ENCODE results near the gene NRSN1.

NRSN1 gene

DNA sequence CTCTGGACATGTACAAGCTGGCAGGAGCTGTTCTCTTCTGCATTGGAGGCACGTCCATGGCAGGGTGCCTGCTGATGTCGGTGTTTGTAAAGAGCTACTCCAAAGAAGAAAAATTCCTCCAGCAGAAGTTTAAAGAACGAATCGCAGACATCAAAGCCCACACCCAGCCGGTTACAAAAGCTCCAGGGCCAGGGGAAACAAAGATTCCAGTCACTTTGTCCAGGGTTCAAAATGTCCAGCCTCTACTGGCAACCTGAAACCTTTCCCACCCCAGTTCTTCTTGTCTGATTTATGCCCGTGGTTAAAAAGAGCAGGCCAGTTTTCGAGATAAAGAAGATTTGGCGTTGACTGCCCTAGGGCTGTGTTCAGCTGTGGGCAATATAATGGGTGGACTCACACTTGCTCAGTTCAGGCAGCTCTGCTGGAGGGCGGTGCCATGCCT is 19.7 kb downstream of the NRSN1 start:
- no peak for TF ChIP-seq ZNF384 (IDR thresholded peaks at IDR 0.05)
- no peak for TF ChIP-seq L3MBTL2 (conservative IDR thresholded peaks at IDR 0.05)
- TF ChIP-seq ARNT (IDR thresholded peaks at IDR 0.05): no peak
- TF ChIP-seq, protein P1, sequence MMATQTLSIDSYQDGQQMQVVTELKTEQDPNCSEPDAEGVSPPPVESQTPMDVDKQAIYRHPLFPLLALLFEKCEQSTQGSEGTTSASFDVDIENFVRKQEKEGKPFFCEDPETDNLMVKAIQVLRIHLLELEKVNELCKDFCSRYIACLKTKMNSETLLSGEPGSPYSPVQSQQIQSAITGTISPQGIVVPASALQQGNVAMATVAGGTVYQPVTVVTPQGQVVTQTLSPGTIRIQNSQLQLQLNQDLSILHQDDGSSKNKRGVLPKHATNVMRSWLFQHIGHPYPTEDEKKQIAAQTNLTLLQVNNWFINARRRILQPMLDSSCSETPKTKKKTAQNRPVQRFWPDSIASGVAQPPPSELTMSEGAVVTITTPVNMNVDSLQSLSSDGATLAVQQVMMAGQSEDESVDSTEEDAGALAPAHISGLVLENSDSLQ (IDR thresholded peaks at IDR 0.05): no peak
- no peak for TF ChIP-seq CTBP1 (IDR thresholded peaks at IDR 0.05; ENCODE audit: borderline replicate concordance)
- TF ChIP-seq FOXM1 (IDR thresholded peaks at IDR 0.05; ENCODE audit: borderline replicate concordance): no peak
- TF ChIP-seq SUZ12 (IDR thresholded peaks at IDR 0.05): no peak
- no peak for TF ChIP-seq SP1 (IDR thresholded peaks at IDR 0.05)
- TF ChIP-seq FOXK2 (IDR thresholded peaks at IDR 0.05): no peak
- TF ChIP-seq TARDBP (IDR thresholded peaks at IDR 0.05): no peak
- TF ChIP-seq FOXA1 (IDR thresholded peaks at IDR 0.05): no peak
- TF ChIP-seq ELF4 (IDR thresholded peaks at IDR 0.05): no peak
- ChIA-PET CTCF (no interaction called here), POLR2A (interaction anchor here (0.7 kb wide), 1 partner anchor 9 kb away, joined by 3 read pairs; no protein-coding TSS in a partner anchor)
- no peak for DNase-seq (ENCODE audit: extremely low spot score)

DNA sequence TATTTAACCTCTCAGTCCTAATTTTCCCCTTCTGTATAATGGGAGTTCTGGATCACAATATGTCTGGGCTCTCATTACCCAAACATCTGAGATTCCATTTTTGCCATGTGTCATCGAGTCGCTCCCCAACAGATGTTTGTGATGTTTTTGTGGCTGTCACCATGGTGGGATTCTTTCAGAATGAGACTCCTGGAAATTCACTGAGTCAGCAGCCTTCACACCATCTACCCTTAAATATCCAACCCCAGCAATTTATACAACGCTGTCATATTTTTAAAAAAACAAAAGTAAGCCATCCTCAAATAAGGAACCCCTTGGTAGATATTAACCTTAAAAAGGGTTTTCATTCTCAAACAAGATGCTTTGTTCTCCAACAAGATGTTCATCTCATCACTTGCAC is 20.9 kb downstream of the NRSN1 start:
- no peak for DNase-seq (ENCODE audit: extremely low spot score)
- POLR2A ChIA-PET: no interaction called here
- CTCF ChIA-PET: no interaction called here
- TF ChIP-seq FOXM1 (IDR thresholded peaks at IDR 0.05; ENCODE audit: borderline replicate concordance): no peak
- TF ChIP-seq FOXK2 (IDR thresholded peaks at IDR 0.05): no peak
- no peak for TF ChIP-seq BHLHE40 (IDR thresholded peaks at IDR 0.05; ENCODE audit: borderline replicate concordance)
- TF ChIP-seq FOXA1 (IDR thresholded peaks at IDR 0.05): no peak

DNA sequence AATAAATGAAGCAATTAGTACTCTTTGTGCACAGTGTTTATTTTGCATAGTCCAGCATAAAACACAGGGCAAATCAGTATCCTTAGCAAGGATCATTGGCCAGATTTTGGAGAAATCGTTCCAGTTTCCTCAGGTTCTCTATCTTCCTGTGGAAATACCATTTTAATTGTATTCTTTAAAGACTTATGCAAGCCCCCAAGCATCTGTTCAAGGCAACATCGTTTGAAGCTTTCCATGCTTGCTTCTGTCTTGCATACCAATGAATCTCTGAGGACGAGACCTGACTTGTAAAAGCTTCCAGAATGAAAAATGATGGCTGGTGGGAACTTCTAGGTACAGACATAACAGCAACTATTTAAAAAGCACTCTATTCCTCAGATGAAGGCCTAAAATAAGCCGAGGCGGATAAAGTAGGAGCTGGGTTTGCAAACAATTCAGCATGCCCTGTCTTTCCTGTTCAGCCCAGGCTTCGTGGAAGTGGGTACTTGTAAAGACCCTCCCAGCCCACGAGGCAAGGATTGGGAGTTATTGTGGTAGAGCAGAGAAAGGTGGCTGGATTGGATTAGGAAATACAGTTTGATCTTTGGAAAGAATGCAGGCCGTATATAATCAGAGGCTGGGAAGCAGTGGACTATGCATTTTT is 21.6 kb downstream of the NRSN1 start:
- TF ChIP-seq FOXM1 (IDR thresholded peaks at IDR 0.05; ENCODE audit: borderline replicate concordance): no peak
- no peak for TF ChIP-seq LEF1 (IDR thresholded peaks at IDR 0.05; ENCODE audit: borderline replicate concordance)
- no peak for TF ChIP-seq ZNF384 (IDR thresholded peaks at IDR 0.05)
- TF ChIP-seq BHLHE40 (IDR thresholded peaks at IDR 0.05; ENCODE audit: borderline replicate concordance): no peak
- TF ChIP-seq SP1 (IDR thresholded peaks at IDR 0.05): no peak
- no peak for TF ChIP-seq TARDBP (IDR thresholded peaks at IDR 0.05)
- no peak for TF ChIP-seq NFRKB (IDR thresholded peaks at IDR 0.05)
- TF ChIP-seq HDGF (IDR thresholded peaks at IDR 0.05; ENCODE audit: borderline replicate concordance): no peak
- no peak for TF ChIP-seq L3MBTL2 (conservative IDR thresholded peaks at IDR 0.05)
- TF ChIP-seq SUZ12 (IDR thresholded peaks at IDR 0.05): no peak
- no peak for TF ChIP-seq CTBP1 (IDR thresholded peaks at IDR 0.05; ENCODE audit: borderline replicate concordance)
- no peak for TF ChIP-seq ARNT (IDR thresholded peaks at IDR 0.05)
- DNase-seq (ENCODE audit: extremely low spot score): no peak
- ChIA-PET POLR2A (no interaction called here), CTCF (no interaction called here)

DNA sequence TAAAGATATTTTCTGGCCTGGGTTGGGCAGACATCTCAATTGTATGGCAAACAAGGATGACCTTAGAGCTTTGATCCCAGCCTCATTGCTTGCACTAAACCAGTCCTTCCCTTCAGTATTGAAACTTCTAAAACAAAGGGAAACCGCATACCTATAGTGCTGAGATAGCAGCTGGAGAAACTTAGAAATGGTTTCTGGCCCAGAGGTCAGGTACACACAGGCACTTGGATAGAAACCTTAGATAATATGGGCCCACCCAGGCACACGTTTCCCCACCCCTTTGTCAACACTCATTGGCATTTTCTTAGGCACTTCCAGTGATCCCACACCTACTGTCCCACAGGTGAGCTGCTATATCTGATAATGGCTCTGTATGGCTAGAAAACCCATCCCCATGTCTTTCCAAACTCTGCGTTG is 22.1 kb downstream of the NRSN1 start:
- POLR2A ChIA-PET: no interaction called here
- TF ChIP-seq ARNT (IDR thresholded peaks at IDR 0.05): no peak
- TF ChIP-seq SP1 (IDR thresholded peaks at IDR 0.05): no peak
- TF ChIP-seq FOXK2 (IDR thresholded peaks at IDR 0.05): no peak
- TF ChIP-seq, protein P1 (IDR thresholded peaks at IDR 0.05): no peak
- no peak for TF ChIP-seq FOXM1 (IDR thresholded peaks at IDR 0.05; ENCODE audit: borderline replicate concordance)
- no peak for TF ChIP-seq L3MBTL2 (conservative IDR thresholded peaks at IDR 0.05)
- no peak for DNase-seq (ENCODE audit: extremely low spot score)
- CTCF ChIA-PET: no interaction called here

DNA sequence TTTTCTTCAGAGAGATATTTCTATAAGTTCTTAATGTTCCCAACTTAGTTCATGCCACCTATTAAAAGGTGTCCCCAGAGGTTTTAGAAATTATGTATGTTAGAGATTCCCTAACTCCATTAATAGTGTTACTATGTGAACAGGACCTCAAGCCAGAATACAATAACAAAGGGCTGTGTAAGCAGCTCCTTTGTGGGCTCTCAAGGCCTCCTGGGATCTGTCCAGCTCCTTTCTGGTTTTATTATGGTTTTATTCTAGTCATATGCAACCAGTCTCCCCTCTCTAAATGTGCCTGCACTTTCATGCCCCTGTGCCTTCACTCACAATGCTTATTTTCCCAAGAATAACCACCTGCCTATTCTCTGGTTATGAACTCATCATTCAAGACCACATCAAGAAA is 22.7 kb downstream of the NRSN1 start:
- ChIA-PET CTCF (no interaction called here), POLR2A (no interaction called here)
- DNase-seq (ENCODE audit: extremely low spot score): no peak
- TF ChIP-seq TARDBP (IDR thresholded peaks at IDR 0.05) (no peak), BHLHE40 (IDR thresholded peaks at IDR 0.05; ENCODE audit: borderline replicate concordance) (no peak), NFRKB (IDR thresholded peaks at IDR 0.05) (no peak), SP1 (IDR thresholded peaks at IDR 0.05) (no peak), ELF4 (IDR thresholded peaks at IDR 0.05) (no peak), FOXM1 (IDR thresholded peaks at IDR 0.05; ENCODE audit: borderline replicate concordance) (no peak), ZNF384 (IDR thresholded peaks at IDR 0.05) (no peak), FOXK2 (IDR thresholded peaks at IDR 0.05) (no peak), SUZ12 (IDR thresholded peaks at IDR 0.05) (no peak), HDGF (IDR thresholded peaks at IDR 0.05; ENCODE audit: borderline replicate concordance) (no peak)
- TF ChIP-seq, protein P1 (IDR thresholded peaks at IDR 0.05): no peak

DNA sequence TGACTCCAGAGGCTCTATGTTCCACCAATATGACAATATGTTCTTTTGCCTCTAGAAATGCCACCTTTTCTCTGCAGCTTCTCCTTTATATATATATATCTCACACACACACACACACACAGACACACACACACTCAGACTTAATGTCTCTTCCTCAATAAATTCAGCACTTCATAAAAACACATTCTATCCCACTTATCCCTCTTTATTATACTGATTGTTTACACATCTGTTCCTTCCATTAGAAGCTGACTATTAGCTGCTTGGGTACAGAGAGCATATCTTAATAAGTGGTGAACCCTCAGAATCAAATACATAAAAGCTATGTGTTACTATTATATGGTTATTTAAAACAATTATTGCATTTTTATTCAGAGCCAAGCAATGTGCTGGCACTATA is 23.3 kb downstream of the NRSN1 start:
- ChIA-PET CTCF (no interaction called here), POLR2A (no interaction called here)
- no peak for TF ChIP-seq SP1 (IDR thresholded peaks at IDR 0.05)
- TF ChIP-seq, protein P1 (IDR thresholded peaks at IDR 0.05): no peak
- no peak for TF ChIP-seq NFRKB (IDR thresholded peaks at IDR 0.05)
- TF ChIP-seq CTBP1 (IDR thresholded peaks at IDR 0.05; ENCODE audit: borderline replicate concordance): no peak
- TF ChIP-seq ELF4 (IDR thresholded peaks at IDR 0.05): no peak
- TF ChIP-seq FOXM1 (IDR thresholded peaks at IDR 0.05; ENCODE audit: borderline replicate concordance): no peak
- TF ChIP-seq HDGF (IDR thresholded peaks at IDR 0.05; ENCODE audit: borderline replicate concordance): no peak
- no peak for TF ChIP-seq TARDBP (IDR thresholded peaks at IDR 0.05)
- TF ChIP-seq L3MBTL2 (conservative IDR thresholded peaks at IDR 0.05): no peak
- TF ChIP-seq BHLHE40 (IDR thresholded peaks at IDR 0.05; ENCODE audit: borderline replicate concordance): no peak
- no peak for DNase-seq (ENCODE audit: extremely low spot score)
